T1000 (cell line): Measurements from ENCODE around the gene CARHSP1.
A peak's percentile ranks its signal among the peaks of the same experiment; 100 is the strongest.
"Not testable (repeated sequence)": the region's sequence is repeated elsewhere in the genome, so short reads cannot be mapped to it uniquely, and the experiment has no call there.

Experiments
- DNase-seq: peaks from one replicate; lab custom pipeline; 2025; ENCODE audit warnings: mixed read lengths; lab: John Stamatoyannopoulos, UW

CARHSP1 gene

DNA sequence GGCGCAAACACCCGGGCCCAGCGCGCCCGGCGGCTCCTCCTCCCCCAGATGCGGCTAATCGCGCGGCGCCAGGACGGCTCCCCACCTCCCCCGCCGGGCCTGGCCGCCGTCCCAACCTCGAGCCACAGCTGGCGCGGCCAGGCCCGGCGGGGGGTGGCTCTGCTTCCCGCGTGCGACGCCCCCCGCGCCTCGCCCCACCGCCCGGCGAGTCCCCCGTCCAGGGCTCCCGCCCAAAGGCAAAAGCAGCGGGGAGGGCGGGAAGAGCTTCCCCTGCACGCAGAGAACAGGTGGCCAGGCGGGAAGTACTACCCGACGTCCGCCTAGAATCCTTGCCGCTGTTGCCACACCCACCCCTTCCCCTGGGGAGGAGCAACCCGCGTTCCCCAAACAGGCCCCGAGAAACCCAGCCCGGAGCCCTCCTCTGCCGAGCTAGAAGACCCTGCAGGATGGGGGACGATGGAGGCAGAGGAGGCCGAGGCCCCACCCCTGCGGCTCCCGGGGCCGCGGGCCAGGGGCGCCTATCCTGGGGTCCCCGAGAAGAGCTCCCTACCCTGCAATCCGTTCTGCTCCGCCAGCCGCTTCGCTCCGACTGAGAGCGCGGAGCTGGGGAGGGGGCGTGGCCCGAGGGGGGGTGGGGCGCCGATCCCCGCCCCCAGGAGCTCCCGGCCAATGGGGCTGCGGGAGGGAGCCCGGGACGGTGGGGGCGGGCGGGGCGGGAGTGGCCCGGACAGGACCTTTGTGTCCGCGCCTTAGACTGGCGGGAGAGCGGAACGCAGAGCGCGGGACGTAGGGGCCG lies at the start of gene CARHSP1:
Gene CARHSP1 (minus strand): TSS at position 591 of the 796 bp plus-strand sequence. CDS start 9,678 bp downstream, outside the sequence.
- peak; percentile 89 for DNase-seq

DNA sequence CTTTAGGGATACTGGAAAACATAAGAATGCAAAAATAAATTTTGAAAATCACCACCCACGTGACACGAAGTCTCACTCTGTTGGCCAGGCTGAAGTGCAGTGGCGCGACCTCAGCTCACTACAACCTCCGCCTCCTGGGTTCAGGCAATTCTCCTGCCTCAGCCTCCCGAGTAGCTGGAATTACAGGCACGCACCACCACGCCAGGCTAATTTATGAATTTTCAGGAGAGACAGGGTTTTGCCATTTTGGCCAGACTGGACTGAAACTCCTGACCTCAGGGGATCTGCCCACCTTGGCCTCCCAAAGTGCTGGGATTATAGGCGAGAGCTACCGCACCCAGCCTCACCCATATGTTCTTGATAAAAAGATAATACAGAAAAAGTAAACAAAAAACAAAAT lies 48.5 kb upstream of the CARHSP1 start:
- DNase-seq, result not testable (repeated sequence)

- no peak for DNase-seq
These were observed 47.9 kb upstream of the CARHSP1 start for GRCh38 chr16:8916541-8917225.

DNA sequence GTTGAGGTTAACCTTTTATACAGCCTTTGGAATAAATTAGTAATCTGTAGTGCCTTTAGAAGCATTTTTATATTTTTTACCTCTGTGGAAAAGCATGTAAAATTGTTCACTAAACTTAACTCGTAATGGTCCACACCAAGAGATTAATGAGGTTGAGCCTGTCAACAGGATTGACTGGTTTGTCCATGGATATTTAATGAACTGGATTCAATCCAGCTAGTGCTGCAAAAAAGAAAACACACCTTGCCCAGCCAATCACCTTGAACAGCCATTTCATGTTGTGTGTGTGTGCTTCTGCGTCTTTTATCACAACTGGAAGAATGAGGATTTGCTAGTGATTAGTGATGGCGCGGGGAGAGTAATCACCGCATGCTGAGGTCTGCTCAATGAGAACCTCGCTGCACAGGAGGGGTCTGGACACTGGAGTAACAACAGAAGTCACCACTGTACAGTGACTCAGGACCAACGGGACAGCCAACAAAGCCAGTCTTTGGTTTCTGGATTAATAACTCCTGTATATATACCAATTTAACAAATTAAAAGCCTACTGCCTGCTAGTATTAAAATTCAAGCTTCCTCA lies 47.0 kb upstream of the CARHSP1 start:
- no peak for DNase-seq

GRCh38 chr16:8914098-8914497 lies 45.3 kb upstream of the CARHSP1 start:
- DNase-seq, result no peak

DNA sequence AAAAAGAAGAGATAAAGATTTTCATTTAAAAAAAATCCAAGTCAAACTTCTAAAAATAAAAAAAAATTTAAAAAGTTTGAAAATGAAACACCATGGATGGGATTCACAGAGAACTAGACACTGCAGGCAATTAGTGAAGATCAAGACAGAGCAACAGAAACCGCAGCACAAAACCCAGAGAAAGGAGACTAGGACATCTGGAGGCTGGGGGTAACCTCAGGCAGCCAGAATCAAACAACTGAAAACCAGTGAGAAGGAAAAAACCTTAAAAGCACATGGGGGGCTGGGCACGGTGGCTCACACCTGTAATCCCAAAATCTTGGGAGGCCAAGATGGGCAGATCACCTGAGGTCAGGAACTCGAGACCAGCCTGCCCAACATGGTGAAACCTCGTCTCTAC lies 44.0 kb upstream of the CARHSP1 start:
- DNase-seq, result no peak

DNA sequence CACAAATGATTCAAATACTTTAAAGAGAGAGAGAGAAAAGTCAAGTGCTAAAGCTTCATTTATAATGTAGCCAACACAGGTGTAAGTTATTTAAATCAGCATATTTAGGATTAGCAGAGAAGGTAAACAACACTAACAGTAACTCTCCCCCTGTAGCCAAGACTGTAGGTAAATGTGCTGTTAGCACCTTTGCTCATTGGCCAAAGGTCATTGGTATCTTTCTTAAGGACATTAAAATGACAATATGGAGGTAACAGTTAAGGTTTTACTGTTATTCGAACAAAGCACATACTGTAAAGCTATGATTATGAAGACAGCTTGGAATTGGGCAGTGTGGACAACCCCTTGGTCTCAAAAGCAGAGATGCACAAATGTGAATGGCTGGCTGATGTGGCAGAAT lies 42.0 kb upstream of the CARHSP1 start:
- no peak for DNase-seq

- no peak for DNase-seq
These were observed 40.1 kb upstream of the CARHSP1 start for GRCh38 chr16:8908810-8909468.

GRCh38 chr16:8907096-8907495 lies 38.3 kb upstream of the CARHSP1 start:
- DNase-seq, result no peak

- DNase-seq, result no peak
These were observed 37.2 kb upstream of the CARHSP1 start for GRCh38 chr16:8905795-8906591.

- DNase-seq, result no peak
These were observed 36.5 kb upstream of the CARHSP1 start for GRCh38 chr16:8905168-8905762.

DNA sequence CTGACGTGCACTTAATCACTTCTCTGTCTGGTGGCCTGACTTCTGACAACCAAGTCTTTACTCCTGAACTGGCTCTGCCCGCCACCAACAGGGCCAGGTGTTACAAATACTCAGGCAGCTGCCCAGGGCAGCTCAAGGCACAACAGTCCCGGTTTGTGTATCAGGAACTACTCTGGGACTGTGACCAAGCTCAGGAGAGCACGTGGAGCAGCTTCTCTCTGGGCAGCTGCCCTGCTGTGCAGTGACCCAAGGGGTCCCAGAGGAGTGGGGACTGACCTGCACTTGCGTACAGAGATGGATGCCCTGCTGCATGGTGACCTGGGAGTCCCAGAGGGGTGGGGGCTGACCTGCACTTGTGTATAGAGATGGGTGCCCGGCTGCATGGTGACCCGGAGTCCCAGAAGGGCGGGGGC lies 35.2 kb upstream of the CARHSP1 start:
- DNase-seq, result no peak

- no peak for DNase-seq
These were observed 34.2 kb upstream of the CARHSP1 start for GRCh38 chr16:8903004-8903403.

DNA sequence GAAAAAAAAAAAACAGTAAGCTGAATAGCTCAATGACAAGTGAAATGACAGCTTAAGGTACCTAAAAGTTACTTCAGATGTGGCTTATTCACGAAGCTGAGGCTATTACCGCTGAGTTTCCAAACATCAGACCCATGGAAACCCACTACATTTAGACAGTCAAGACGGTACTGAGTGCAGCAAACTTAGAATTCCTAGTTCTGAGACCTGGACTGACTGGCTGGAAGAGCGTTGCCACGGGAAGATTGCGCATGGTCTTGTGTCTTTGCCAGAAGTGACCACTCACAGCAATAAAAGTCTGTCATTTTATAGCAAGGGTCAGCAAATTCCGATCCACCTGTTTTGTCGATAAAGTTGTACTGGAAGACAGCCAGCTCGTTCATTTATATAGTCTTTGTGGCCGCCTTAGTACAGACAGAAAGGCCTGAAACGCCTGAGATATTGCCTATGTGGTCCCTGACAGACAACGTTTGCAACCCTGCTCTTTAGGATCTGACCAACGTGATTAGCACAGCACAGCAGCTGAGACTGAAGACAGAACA lies 32.6 kb upstream of the CARHSP1 start:
- DNase-seq, result no peak

DNA sequence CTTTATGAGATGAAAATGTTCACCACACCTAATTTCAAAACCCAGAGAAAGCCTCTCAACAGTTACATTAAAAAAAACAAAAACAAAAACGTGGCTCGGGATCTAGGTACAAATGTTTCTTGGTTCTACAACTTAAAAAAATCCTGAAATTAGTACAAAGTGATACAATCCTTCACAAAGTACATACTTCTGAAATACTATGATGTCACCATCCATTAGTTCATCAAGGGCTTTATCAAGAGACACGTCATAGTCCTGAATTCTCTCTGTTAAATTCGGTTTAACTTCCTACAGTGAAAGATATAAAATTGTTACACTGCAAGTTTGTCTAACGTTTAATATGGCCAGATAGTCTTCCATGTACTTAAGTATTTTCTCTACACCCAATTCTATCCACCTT lies 31.5 kb upstream of the CARHSP1 start:
- DNase-seq, result no peak

- no peak for DNase-seq
These were observed 31.0 kb upstream of the CARHSP1 start for GRCh38 chr16:8899709-8900317.

DNA sequence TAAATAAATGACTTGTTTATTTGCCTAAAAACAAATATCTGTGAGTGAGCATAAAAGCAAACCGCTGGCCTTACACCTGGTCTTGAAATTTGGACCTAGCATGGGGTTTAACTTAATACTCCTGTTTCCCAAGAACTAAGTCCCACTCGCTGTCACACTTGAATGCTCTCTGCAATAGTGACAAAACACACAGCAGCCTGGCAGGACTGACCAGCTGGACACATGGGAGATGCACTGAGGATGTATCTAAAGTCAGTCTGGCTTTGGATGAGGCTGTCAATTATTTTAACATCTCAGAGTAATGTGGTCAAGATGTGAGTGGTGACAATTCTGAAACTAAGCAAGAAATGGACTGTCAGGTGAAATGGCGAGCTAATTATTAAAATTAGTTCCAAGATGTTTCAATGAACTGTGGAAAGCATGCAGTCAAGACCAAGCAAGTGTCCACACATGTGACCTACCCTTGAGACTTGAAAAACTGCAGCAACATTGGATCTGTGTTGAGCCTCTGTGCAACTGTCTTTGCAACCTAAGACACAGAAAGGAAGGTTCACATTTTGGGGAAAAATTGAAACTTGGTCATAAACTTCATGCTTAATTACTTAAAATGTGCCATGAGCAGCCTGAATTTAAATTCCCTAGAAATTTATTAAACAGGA lies 30.0 kb upstream of the CARHSP1 start:
- DNase-seq, result no peak

DNA sequence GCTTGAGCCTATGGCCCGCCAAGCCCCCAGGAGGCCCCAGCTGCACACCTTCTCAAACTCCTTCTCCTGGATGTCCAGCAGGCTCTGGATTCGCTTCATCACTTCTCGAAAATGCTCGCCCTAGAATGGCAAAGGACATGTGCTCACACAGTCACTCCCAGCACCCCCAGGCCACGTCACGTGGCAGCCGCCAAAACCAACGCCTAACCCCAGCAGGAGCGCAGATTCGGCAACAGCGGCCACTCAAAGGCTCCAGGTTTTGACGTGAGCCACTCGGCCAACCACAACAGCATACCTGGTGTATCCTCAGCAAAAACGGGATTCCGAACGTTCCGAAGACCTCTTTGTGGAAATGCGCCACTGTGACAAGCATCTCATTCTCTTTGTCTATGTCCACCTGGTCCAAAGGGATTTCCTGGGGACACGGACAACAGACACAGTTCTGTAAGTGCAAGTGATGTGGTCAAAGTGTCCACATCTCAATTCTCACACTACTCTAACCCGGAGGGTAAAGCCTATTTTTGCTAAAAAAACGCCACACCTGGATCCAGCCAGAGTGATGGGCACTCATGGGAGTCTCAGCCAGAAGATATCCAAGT lies 26.0 kb upstream of the CARHSP1 start:
- no peak for DNase-seq

GRCh38 chr16:8893976-8894690 lies 25.3 kb upstream of the CARHSP1 start:
- DNase-seq, result no peak
